ENCODE measurements around the gene ABCC8. TPM values are rescaled to one million over a fixed set of nuclear protein-coding genes. Genes with fewer than 3 reads are reported as not detected.

The ABCC8 gene
- total and polyA plus RNA-seq, 2 experiments from 2014 or later, result 2.0 to 3.4 TPM

GRCh38 chr11:17408641-17409040, 68.0 kb downstream of the ABCC8 start:
- no peak overlapping the region for H3K4me3 ChIP-seq
- TF ChIP-seq ZNF114 (CRISPR knock-in tag; IDR thresholded peaks at IDR 0.05), result no peak
- no peak for TF ChIP-seq CTCF (conservative IDR thresholded peaks at IDR 0.05; ENCODE audit: low read depth in 2 of 2)
- TF ChIP-seq EZH2 (IDR thresholded peaks at IDR 0.05; ENCODE audit: low read depth, unreplicated experiment), result no peak
- no peaks in the 10 kb centered on the region for H3K36me3 ChIP-seq (ENCODE audit: insufficient read depth)
- H3K4me2 ChIP-seq, result no peak overlapping the region
- Mint-ChIP-seq H3K4me3 (no peak overlapping the region), H3K27ac (no peak overlapping the region), H3K27me3 (ENCODE audit: insufficient read depth, low read depth, poor library complexity) (peaks cover 11% of the 10 kb centered on the region), H3K4me1 (peaks cover 13% of the 10 kb centered on the region; the same call in 1 of the 3 replicates), H3K36me3 (ENCODE audit: low read depth) (no peaks in the 10 kb centered on the region), H3K9me3 (no peaks in the 10 kb centered on the region)
- ATAC-seq (no peak), DNase-seq (ENCODE audit: low spot score) (no peak)
- no peaks in the 10 kb centered on the region for H3K79me2 ChIP-seq (replicated peaks; ENCODE audit: insufficient read depth)
- no peaks in the 10 kb centered on the region for H4K20me1 ChIP-seq (replicated peaks; ENCODE audit: insufficient read depth)
- no peaks in the 10 kb centered on the region for H3K27me3 ChIP-seq (ENCODE audit: insufficient read depth)
- no peak overlapping the region for H2AFZ ChIP-seq
- H3K27ac ChIP-seq (ENCODE audit: low read depth), result no peak overlapping the region
- no peaks in the 10 kb centered on the region for H3K9me2 ChIP-seq (ENCODE audit: insufficient read depth)
- no peaks in the 10 kb centered on the region for H3K4me1 ChIP-seq (ENCODE audit: insufficient read depth)
- no peaks in the 10 kb centered on the region for H3F3A ChIP-seq (replicated peaks; ENCODE audit: low read depth)

DNA sequence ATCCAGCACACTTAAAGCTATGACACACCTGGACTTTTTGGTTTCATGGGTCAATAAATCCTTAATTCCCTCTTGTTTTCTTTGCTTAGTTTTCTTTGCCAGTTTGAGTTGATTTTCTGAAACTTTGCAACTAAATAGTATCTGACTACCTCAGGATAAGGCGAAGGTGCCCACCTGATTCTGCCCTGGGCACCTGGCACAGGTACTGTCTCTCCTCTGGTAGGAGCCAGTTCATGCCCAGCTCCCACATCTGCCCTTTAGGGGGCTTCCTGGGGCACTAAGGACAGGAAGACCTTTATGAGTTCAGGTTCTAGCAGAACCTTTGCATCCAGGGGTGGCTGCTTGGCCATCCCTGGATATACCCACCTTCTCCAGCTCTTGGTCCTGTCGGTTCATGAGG, 68.6 kb downstream of the ABCC8 start:
- Mint-ChIP-seq H3K4me3 (no peak overlapping the region), H3K27me3 (ENCODE audit: insufficient read depth, low read depth, poor library complexity) (peaks cover 11% of the 10 kb centered on the region), H3K27ac (no peak overlapping the region), H3K4me1 (peaks cover 13% of the 10 kb centered on the region; the same call in 1 of the 3 replicates), H3K9me3 (no peaks in the 10 kb centered on the region), H3K36me3 (ENCODE audit: low read depth) (no peaks in the 10 kb centered on the region)
- H3K4me2 ChIP-seq, result no peak overlapping the region
- H3K79me2 ChIP-seq (replicated peaks; ENCODE audit: insufficient read depth), result no peaks in the 10 kb centered on the region
- no peaks in the 10 kb centered on the region for H3F3A ChIP-seq (replicated peaks; ENCODE audit: low read depth)
- H2AFZ ChIP-seq, result no peak overlapping the region
- no peaks in the 10 kb centered on the region for H3K4me1 ChIP-seq (ENCODE audit: insufficient read depth)
- no peaks in the 10 kb centered on the region for H4K20me1 ChIP-seq (replicated peaks; ENCODE audit: insufficient read depth)
- H3K4me3 ChIP-seq, result no peak overlapping the region
- H3K27me3 ChIP-seq (ENCODE audit: insufficient read depth), result no peaks in the 10 kb centered on the region
- ATAC-seq (no peak), DNase-seq (ENCODE audit: low spot score) (no peak)
- no peaks in the 10 kb centered on the region for H3K9me2 ChIP-seq (ENCODE audit: insufficient read depth)
- no peak for TF ChIP-seq CTCF (conservative IDR thresholded peaks at IDR 0.05; ENCODE audit: low read depth in 2 of 2)
- TF ChIP-seq, protein P1, sequence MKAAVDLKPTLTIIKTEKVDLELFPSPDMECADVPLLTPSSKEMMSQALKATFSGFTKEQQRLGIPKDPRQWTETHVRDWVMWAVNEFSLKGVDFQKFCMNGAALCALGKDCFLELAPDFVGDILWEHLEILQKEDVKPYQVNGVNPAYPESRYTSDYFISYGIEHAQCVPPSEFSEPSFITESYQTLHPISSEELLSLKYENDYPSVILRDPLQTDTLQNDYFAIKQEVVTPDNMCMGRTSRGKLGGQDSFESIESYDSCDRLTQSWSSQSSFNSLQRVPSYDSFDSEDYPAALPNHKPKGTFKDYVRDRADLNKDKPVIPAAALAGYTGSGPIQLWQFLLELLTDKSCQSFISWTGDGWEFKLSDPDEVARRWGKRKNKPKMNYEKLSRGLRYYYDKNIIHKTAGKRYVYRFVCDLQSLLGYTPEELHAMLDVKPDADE (IDR thresholded peaks at IDR 0.05), result no peak
- no peak for TF ChIP-seq STAT1 (IDR thresholded peaks at IDR 0.05; ENCODE audit: unreplicated experiment)
- TF ChIP-seq, protein P2, sequence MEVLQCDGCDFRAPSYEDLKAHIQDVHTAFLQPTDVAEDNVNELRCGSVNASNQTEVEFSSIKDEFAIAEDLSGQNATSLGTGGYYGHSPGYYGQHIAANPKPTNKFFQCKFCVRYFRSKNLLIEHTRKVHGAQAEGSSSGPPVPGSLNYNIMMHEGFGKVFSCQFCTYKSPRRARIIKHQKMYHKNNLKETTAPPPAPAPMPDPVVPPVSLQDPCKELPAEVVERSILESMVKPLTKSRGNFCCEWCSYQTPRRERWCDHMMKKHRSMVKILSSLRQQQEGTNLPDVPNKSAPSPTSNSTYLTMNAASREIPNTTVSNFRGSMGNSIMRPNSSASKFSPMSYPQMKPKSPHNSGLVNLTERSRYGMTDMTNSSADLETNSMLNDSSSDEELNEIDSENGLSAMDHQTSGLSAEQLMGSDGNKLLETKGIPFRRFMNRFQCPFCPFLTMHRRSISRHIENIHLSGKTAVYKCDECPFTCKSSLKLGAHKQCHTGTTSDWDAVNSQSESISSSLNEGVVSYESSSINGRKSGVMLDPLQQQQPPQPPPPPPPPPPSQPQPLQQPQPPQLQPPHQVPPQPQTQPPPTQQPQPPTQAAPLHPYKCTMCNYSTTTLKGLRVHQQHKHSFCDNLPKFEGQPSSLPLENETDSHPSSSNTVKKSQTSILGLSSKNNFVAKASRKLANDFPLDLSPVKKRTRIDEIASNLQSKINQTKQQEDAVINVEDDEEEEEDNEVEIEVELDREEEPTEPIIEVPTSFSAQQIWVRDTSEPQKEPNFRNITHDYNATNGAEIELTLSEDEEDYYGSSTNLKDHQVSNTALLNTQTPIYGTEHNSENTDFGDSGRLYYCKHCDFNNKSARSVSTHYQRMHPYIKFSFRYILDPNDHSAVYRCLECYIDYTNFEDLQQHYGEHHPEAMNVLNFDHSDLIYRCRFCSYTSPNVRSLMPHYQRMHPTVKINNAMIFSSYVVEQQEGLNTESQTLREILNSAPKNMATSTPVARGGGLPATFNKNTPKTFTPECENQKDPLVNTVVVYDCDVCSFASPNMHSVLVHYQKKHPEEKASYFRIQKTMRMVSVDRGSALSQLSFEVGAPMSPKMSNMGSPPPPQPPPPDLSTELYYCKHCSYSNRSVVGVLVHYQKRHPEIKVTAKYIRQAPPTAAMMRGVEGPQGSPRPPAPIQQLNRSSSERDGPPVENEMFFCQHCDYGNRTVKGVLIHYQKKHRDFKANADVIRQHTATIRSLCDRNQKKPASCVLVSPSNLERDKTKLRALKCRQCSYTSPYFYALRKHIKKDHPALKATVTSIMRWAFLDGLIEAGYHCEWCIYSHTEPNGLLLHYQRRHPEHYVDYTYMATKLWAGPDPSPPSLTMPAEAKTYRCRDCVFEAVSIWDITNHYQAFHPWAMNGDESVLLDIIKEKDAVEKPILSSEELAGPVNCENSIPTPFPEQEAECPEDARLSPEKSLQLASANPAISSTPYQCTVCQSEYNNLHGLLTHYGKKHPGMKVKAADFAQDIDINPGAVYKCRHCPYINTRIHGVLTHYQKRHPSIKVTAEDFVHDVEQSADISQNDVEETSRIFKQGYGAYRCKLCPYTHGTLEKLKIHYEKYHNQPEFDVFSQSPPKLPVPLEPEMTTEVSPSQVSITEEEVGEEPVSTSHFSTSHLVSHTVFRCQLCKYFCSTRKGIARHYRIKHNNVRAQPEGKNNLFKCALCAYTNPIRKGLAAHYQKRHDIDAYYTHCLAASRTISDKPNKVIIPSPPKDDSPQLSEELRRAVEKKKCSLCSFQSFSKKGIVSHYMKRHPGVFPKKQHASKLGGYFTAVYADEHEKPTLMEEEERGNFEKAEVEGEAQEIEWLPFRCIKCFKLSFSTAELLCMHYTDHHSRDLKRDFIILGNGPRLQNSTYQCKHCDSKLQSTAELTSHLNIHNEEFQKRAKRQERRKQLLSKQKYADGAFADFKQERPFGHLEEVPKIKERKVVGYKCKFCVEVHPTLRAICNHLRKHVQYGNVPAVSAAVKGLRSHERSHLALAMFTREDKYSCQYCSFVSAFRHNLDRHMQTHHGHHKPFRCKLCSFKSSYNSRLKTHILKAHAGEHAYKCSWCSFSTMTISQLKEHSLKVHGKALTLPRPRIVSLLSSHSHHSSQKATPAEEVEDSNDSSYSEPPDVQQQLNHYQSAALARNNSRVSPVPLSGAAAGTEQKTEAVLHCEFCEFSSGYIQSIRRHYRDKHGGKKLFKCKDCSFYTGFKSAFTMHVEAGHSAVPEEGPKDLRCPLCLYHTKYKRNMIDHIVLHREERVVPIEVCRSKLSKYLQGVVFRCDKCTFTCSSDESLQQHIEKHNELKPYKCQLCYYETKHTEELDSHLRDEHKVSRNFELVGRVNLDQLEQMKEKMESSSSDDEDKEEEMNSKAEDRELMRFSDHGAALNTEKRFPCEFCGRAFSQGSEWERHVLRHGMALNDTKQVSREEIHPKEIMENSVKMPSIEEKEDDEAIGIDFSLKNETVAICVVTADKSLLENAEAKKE (CRISPR knock-in tag; IDR thresholded peaks at IDR 0.05), result no peak
- no peak for TF ChIP-seq EZH2phosphoT487 (IDR thresholded peaks at IDR 0.05; ENCODE audit: unreplicated experiment)
- TF ChIP-seq POLR2AphosphoS5 (IDR thresholded peaks at IDR 0.05; ENCODE audit: low read depth), result no peak
- no peak for TF ChIP-seq ZNF114 (CRISPR knock-in tag; IDR thresholded peaks at IDR 0.05)
- TF ChIP-seq JUNB (IDR thresholded peaks at IDR 0.05; ENCODE audit: unreplicated experiment), result no peak
- no peaks in the 10 kb centered on the region for H3K36me3 ChIP-seq (ENCODE audit: insufficient read depth)
- H3K27ac ChIP-seq (ENCODE audit: low read depth), result no peak overlapping the region
